KOPT-K1 (cell line): Measurements from ENCODE around the gene MCRIP1.

Source experiments
- H3K27ac ChIP-seq: fragments of 200-600 bp; sonication (generic); 2 replicates; pipeline ENCODE4 v1.5.1; 2016; ENCODE audit warnings: antibody characterized with exemption, mild to moderate bottlenecking, low read depth, low read length; ENCODE audit not compliant: poor library complexity, severe bottlenecking
- H3K36me3 ChIP-seq: fragments of 200-600 bp; sonication (generic); 2 replicates; pipeline ENCODE4 v1.5.1; 2017; ENCODE audit warnings: antibody characterized with exemption, mild to moderate bottlenecking, low read length, moderate library complexity; ENCODE audit not compliant: insufficient read depth
- H3K9me3 ChIP-seq: fragments of 200-600 bp; sonication (generic); 2 replicates; pipeline ENCODE4 v1.5.1; 2017; ENCODE audit warnings: antibody characterized with exemption, low read length, mild to moderate bottlenecking; ENCODE audit not compliant: insufficient read depth, poor library complexity, severe bottlenecking

Gene MCRIP1

DNA sequence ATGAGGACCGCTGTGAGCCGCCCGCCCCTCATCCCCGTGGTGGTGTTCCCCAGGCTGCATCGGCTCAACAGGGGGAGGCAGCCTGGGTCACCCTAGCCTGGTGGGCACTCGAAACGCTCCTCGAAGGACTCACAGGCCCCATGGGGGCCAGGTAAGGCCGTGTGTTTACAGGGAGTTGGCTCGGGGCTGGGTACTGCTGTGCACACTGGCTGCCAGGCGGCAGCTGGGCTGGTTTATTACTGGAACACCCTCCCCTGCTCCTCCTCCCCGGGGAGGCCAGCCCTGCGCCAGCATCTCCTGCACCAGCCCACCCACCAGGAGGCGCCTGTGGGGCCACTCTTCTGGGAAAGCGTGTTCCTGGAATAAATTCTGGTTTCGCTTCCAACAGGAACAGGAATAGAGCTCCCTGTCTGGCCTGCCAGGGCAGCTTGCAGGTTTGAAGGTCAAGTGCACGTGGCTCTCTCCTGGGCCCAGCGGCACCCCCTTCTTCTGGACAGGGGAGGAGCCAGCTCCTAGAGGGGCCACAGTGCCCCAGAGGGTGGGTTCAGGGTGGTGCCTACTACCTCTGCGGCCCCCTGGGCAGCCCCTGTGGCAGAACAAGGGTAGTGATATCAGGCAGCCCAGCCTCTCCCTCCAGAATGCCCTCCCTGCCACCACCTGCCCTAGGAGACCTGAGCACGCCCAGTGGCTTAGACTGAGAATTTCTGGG is 11.3 kb downstream of the MCRIP1 start:
- Histone ChIP-seq H3K27ac (peak overlapping the region; percentile 52), H3K36me3 (no peaks in the 10 kb centered on the region), H3K9me3 (no peaks in the 10 kb centered on the region)

DNA sequence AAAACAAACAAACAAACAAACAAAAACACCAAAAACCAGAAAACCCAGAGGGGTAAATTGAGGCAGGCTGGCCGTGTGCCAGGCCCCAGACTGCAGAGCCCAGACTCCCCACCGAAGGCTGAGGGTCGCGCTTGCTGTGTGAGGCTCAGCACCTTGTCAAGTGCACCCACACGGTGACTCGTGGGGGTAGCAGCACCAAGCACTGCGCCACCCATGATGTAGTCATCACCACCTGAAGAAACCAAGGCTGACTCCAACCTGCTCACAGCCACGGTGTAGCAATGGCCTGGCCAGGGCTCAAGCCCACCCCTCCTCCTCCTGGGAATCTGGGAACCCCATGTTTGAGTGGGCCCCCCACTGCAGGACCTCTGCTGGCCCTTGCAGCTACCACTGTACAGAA is 11.9 kb downstream of the MCRIP1 start:
- peak overlapping the region; percentile 52 for H3K27ac ChIP-seq
- no peaks in the 10 kb centered on the region for H3K36me3 ChIP-seq
- no peaks in the 10 kb centered on the region for H3K9me3 ChIP-seq

DNA sequence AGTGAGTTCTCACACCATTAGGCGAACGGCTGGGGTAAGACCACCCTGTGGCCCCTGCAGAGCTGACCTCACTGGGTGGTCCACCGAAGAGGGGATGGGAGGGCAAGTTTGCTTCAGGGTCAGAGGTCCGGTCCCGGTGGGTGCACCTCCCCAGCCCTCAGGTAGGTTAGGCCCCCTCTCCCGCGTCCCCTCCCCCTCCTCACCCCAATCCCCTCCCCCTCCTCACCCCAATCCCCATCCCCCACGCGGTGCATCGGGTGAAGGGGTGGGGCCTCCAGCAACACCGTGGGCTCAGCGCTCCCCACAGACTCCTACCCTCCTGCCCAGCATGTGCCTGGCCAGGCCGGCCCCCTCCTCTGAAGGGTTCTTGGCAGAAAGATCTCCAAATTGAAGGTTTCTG is 13.4 kb downstream of the MCRIP1 start:
- Histone ChIP-seq H3K27ac (no peak overlapping the region), H3K36me3 (no peaks in the 10 kb centered on the region), H3K9me3 (no peaks in the 10 kb centered on the region)

DNA sequence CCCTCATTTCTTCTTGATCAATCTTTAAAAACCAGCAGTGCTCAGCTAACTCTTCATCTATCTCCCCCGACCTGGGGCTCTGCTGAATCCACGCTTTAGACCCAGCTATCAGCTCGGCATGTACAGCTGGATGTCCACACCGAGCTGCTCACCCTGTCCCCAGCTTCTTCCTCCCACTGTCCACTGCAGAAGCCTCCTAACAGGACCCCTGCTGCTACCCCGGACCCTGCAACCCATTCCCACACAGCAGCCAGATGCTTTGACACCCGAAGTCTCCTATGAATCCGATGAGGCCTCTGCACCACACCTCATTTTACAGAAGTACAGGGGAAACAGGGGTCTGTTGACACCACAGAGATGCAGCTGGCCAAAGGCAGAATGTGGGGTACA is 15.3 kb downstream of the MCRIP1 start:
- no peaks in the 10 kb centered on the region for H3K9me3 ChIP-seq
- no peak overlapping the region for H3K27ac ChIP-seq
- no peaks in the 10 kb centered on the region for H3K36me3 ChIP-seq

DNA sequence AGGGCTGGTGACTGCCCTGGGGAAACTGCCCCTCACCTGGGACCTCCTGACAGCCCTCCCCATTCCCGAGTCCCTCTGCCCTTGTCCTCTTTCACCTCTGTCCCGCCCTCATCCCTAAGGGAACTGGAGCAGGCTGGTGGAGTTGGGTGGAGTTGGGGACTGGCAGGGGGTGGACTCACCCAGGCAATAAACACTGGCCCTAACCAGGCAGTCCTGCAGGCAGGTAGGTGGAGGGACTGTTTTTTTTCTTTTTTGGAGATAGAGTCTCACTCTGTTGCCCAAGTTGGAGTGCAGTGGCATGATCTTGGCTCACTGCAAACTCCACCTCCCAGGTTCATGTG is 17.5 kb downstream of the MCRIP1 start:
- no peaks in the 10 kb centered on the region for H3K9me3 ChIP-seq
- H3K36me3 ChIP-seq, result no peaks in the 10 kb centered on the region
- H3K27ac ChIP-seq, result no peak overlapping the region

DNA sequence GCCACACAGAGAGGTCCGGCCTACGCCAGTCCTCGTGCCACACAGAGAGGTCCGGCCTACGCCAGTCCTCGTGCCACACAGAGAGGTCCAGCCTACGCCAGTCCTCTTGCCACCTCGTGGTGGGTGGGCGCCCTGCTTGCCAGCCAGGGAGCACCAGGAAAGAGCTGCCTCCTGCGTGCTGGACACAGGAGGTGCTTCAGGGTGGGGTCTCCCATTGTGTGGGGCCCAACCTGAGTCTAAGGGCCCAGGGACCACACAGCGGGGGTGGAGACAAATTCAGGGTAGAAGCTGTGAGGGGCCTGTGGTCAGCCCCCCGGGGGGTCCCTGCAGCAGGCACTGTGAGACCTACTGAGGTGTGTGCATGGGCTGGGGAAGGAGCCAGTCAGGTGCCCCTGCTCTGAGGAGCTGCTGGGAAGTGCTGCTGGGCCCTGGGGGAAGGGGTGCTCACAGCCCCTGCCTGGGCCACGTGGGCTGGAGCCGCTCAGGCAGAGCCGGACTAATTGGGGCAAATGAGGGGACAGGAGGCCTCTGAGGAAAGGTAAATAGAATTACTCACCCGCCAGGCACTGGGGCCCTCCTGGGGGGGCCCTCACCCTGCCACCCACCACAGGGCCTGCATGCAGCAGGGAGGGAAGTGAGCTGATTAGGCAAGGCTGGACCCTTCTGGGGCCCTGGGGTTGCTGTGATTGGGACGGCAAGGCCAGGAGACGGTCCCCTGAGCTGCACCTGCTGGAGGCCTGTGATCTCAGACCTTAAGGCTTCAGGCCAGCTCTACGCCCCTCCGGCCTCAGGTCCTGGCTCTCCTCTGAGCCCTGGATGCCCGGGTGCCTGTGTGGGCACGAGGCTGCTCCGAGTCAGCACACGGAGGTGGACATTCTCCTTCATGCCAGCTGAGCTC is 18.1 kb downstream of the MCRIP1 start:
- H3K9me3 ChIP-seq, result no peaks in the 10 kb centered on the region
- H3K27ac ChIP-seq, result no peak overlapping the region
- no peaks in the 10 kb centered on the region for H3K36me3 ChIP-seq

DNA sequence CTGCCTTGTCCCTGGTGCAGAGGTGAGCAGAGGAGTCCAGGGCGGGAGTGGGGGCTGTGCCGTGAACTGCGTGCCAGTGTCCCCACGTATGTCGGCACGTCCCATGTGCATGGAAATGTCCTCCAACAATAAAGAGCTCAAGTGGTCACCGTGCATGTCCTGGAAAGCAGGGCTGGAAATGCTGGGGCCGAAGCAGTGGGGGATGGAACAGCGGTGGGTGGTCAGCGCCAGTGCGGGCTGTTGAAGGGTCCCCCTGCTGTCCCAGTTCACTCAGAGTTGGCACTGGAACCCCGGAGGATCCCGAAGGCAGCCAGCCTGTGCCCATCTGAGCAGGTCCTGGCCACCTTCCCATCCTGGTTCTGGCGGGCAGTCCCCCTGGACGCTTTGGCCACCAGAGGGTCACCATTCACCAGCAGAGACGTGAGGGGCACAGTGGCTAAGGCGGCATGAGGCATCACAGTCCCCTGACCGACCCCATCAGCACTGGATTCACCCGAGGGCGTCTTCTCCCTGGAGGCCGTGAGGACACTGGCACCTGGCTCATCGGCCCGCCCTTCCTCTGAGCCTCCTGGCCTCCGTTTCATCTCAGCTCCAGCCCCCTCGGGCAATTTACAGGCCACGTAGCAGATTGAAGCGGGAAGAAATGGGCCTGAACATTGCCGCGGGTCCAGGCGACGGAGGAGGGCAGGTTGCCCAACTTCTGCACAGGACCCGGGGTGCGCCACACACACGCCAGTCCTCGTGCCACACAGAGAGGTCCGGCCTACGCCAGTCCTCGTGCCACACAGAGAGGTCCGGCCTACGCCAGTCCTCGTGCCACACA is 19.0 kb downstream of the MCRIP1 start:
- no peaks in the 10 kb centered on the region for H3K9me3 ChIP-seq

DNA sequence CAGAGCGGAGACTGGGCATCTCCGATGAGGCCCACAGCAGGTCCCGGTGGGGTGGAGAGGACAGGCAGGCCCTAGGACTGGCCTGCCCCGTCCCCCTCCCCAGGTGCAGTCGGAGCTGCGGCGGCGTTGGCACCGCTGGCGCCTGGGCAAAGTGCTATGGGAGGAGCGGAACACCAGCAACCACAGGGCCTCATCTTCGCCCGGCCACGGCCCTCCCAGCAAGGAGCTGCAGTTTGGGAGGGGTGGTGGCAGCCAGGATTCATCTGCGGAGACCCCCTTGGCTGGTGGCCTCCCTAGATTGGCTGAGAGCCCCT is 19.8 kb downstream of the MCRIP1 start:
- Histone ChIP-seq H3K36me3 (no peaks in the 10 kb centered on the region), H3K27ac (no peak overlapping the region), H3K9me3 (no peaks in the 10 kb centered on the region)

More for the DNA sequence above, 19.0 kb downstream of the MCRIP1 start:
- no peak overlapping the region for H3K27ac ChIP-seq
- no peaks in the 10 kb centered on the region for H3K36me3 ChIP-seq

DNA sequence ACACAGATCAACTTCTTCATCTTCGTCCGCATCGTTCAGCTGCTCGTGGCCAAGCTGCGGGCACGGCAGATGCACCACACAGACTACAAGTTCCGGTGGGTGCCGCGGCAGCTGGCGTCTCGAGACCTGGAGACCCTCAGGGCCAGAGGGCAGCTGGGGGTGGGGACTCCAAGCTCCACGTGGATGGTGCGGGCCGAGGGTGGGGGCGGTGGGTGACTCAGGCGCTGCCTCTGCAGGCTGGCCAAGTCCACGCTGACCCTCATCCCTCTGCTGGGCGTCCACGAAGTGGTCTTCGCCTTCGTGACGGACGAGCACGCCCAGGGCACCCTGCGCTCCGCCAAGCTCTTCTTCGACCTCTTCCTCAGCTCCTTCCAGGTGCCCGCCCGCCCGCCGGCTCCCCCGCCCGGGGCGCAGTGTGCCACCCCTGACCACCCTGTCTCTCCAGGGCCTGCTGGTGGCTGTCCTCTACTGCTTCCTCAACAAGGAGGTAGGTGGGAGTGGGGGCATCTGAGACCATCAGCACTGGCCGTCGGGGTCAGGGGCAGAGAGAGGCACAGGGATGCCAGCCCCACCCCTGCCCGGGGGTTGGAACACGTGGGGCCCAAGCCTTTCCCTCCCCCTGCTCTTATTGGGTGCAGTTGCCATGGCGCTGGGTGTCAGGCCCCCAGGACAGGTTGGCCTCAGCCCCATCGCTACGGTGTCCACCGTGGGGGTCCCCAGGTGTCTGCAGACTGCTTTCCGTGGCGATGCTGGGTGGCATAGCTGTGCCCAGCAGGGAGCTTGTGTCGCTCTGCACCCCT is 20.3 kb downstream of the MCRIP1 start:
- Histone ChIP-seq H3K9me3 (no peaks in the 10 kb centered on the region), H3K27ac (no peak overlapping the region), H3K36me3 (no peaks in the 10 kb centered on the region)

DNA sequence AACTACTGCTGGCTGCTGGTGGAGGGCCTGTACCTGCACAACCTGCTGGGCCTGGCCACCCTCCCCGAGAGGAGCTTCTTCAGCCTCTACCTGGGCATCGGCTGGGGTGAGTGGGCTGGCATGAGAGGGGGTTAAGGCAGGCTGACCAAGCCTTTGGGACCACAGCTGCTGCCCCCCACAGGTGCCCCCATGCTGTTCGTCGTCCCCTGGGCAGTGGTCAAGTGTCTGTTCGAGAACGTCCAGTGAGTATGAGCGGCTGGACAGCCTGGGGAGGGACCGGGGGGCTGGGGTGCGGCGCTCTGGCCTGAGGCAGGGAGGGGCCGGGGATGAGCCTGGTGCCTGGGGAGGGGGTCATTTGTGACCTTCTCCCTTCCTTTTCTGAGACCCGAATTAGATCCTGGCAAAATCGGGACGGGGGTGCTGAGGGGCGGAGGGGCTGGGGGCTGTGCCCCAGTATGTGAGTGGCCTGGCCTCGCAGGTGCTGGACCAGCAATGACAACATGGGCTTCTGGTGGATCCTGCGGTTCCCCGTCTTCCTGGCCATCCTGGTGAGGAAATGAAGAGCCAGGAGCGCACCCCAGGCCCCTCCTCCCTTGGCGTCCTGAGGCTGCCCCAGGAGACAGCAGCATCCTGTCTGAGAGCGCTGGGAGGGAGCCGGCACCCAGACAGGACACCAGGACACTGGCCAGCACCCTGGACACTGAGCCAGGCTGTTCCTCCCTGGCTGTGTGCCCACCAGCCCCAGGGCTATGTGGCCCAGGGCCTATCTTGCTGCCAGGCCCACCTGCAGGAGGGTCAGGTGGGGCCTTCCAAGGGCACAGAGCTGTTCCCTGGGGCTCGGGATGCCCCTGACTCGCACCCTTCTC is 21.2 kb downstream of the MCRIP1 start:
- Histone ChIP-seq H3K27ac (no peak overlapping the region), H3K9me3 (no peaks in the 10 kb centered on the region), H3K36me3 (no peaks in the 10 kb centered on the region)

DNA sequence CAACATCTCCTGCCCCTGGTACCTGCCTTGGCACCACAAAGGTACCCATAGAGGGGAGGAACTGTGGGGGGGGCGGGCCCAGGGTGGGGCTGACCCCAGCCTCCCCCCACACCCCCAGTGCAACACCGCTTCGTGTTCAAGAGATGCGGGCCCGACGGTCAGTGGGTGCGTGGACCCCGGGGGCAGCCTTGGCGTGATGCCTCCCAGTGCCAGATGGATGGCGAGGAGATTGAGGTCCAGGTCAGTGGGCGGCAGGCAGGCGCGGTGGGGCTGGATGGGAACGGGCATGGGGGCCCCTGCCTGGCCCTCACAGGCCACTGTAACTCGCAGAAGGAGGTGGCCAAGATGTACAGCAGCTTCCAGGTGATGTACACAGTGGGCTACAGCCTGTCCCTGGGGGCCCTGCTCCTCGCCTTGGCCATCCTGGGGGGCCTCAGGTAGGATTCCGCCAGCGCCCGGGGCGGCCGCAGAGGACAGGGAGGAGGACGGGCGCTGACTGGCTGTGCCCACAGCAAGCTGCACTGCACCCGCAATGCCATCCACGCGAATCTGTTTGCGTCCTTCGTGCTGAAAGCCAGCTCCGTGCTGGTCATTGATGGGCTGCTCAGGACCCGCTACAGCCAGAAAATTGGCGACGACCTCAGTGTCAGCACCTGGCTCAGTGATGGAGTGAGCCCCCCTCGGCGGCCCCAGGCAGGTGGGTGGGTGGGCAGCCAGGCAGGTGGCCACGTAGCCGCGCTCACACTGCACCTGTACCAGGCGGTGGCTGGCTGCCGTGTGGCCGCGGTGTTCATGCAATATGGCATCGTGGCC is 22.0 kb downstream of the MCRIP1 start:
- no peak overlapping the region for H3K27ac ChIP-seq
- no peaks in the 10 kb centered on the region for H3K36me3 ChIP-seq
- H3K9me3 ChIP-seq, result no peaks in the 10 kb centered on the region

DNA sequence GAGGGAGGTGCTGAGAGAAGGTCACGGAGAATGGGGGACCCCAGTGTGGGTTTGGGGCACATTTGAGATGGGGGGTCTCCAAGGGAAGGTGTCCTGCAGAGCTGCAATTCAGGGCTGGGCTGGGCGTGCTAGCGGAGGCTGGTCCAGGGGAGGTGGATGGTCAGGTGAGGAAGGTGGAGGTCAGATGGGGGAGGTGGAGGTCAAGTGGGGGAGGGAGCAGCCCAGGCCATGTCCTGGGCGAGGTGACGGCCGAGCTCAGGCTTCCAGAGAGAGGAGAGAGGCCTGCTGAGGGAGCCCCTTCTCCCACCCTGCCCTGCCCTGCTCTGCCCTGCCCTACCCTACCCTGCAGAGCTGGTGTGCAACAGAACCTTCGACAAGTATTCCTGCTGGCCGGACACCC is 22.6 kb downstream of the MCRIP1 start:
- Histone ChIP-seq H3K27ac (no peak overlapping the region), H3K9me3 (no peaks in the 10 kb centered on the region), H3K36me3 (no peaks in the 10 kb centered on the region)

DNA sequence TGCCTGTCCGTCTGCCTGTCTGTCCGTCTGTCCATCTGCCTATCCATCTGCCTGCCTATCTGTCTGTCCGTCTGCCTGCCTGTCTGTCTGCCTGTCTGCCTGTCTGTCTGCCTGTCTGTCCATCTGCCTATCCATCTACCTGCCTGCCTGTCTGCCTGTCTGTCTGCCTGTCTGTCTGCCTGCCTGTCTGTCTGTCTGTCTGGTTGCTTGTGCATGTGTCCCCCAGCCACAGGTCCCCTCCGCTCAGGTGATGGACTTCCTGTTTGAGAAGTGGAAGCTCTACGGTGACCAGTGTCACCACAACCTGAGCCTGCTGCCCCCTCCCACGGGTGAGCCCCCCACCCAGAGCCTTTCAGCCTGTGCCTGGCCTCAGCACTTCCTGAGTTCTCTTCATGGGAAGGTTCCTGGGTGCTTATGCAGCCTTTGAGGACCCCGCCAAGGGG is 23.5 kb downstream of the MCRIP1 start:
- Histone ChIP-seq H3K27ac (no peak overlapping the region), H3K9me3 (no peaks in the 10 kb centered on the region), H3K36me3 (no peaks in the 10 kb centered on the region)
